K562 (cell line): ENCODE measurements around the gene CIAO2A. TPM values are rescaled to one million over a fixed set of nuclear protein-coding genes. Genes with fewer than 3 reads are reported as not detected.

ENCODE experiments used
- MAFF ChIP-seq: IDR thresholded peaks from 2 replicates; pipeline ENCODE4 v1.6.1; 2012; ENCODE audit warnings: low read length, improper control_type of control experiment
- RBBP5 ChIP-seq: fragments of 200-600 bp; sonication (generic); IDR thresholded peaks from 2 replicates; pipeline ENCODE4 v1.6.1; 2012; ENCODE audit warnings: borderline replicate concordance, mild to moderate bottlenecking, low read length, control low read depth, inconsistent platforms; ENCODE audit not compliant: insufficient read depth, poor library complexity, severe bottlenecking
- ZNF668 ChIP-seq: fragments of 250-450 bp; sonication (Bioruptor Pico); IDR thresholded peaks from 2 replicates; pipeline ENCODE4 v1.8.0; 2022; ENCODE audit warnings: mild to moderate bottlenecking, inconsistent platforms
- polyA plus RNA-seq, 8 experiments: library from polyadenylated mRNA; depleted of rRNA in 4 of 8; stranded (reverse) in 5 of 8; unstranded in 3 of 8; fragments of >200 nt; fragmentation: Nextera tagmentation in 2 of 8; fragmentation: Illumina TruSeq in 1 of 8; extraction: Ambion mirVana in 2 of 8; extraction: Trizol in 1 of 8; gene quantifications; 2 replicates each; pipeline versions ENCODE4 v1.2.1 to v1.2.3, GENCODE V29; 2011 to 2014; ENCODE audit warnings: inconsistent platforms in 1 of 8, missing spikeins in 1 of 8
- total RNA-seq, 7 experiments: library from RNA; depleted of rRNA in 6 of 7; stranded (reverse); fragments of >200 nt in 6 of 7; fragmentation: Illumina TruSeq in 2 of 7; extraction: Trizol in 2 of 7; gene quantifications; 2 replicates each; pipeline versions ENCODE4 v1.2.1 to v1.2.3, GENCODE V29; 2011 to 2021; ENCODE audit warnings: low replicate concordance in 1 of 7
- TF ChIP-seq, protein P1 (sequence below), 2 experiments: fragments of 450-650 bp; formaldehyde crosslinking in 1 of 2; IDR thresholded peaks; 2 replicates each; pipeline versions ENCODE4 v1.4.0 to v1.6.1; 2014 to 2020; ENCODE audit warnings: mild to moderate bottlenecking in 2 of 2, borderline replicate concordance in 1 of 2, low read depth in 1 of 2
- TF ChIP-seq, protein P2 (sequence below): sonication (generic); formaldehyde crosslinking; IDR thresholded peaks from 2 replicates; pipeline ENCODE4 v1.9.0; 2022; ENCODE audit warnings: mild to moderate bottlenecking, missing genetic modification reagents
- TF ChIP-seq, protein P3 (sequence below): fragments of 450-650 bp; formaldehyde crosslinking; IDR thresholded peaks from 2 replicates; pipeline ENCODE4 v1.4.0; 2020; ENCODE audit warnings: mild to moderate bottlenecking, moderate library complexity
- TF ChIP-seq, protein P4 (sequence below): fragments of 250-450 bp; sonication (Bioruptor Pico); IDR thresholded peaks from 2 replicates; pipeline ENCODE4 v1.4.0; 2020; ENCODE audit warnings: mild to moderate bottlenecking, moderate library complexity, borderline replicate concordance
- TF ChIP-seq, protein P5 (sequence below): fragments of 450-650 bp; conservative IDR thresholded peaks from 2 replicates; pipeline ENCODE4 v1.6.1; 2016; ENCODE audit warnings: missing genetic modification characterization, low read depth, mild to moderate bottlenecking, missing compliant biosample characterization, moderate library complexity

The CIAO2A gene
- total and polyA plus RNA-seq, 9 of the 15 experiments (the other 6 are each of a cell fraction or from before 2014, with no cell fraction given): 161 to 429 (median 313) TPM

DNA sequence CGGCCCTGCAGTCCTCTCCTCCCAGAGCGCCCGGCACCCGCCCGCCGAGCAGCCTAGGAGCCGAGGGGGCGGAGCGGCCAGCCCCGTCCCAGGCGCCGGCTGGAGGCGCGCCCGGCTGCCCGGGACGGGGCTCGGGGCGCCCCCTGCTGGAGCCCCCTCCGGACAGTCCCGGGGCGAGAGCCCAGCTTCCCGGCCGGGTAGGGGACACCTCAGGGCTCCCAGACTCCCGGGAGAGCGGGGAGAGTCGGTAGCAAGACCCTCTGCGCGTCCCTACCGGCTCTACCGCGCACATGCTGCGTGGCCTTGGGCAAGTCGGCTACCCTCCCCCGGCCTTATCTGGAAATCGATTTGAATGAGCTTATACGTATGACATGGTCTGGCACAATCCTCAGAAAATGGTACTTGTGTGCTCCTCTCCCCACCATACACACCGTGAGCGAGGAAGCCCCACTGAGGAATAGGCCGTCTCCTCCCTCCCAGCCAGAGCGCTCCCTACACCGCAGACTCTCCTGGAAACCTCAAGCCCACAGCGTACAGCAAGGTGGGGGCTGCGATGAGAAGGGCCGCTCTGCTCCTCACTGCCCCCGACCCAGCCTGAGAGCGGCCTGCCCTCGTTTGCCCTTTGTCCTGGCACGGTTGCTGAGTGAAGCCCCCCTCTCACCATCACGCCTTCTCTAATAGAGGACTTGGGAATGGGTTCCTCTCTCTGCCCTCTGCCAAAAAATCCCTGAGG lies 47.1 kb downstream of the CIAO2A start, which contains the start of gene DAPK2 (continued):
- TF ChIP-seq, protein P1, sequence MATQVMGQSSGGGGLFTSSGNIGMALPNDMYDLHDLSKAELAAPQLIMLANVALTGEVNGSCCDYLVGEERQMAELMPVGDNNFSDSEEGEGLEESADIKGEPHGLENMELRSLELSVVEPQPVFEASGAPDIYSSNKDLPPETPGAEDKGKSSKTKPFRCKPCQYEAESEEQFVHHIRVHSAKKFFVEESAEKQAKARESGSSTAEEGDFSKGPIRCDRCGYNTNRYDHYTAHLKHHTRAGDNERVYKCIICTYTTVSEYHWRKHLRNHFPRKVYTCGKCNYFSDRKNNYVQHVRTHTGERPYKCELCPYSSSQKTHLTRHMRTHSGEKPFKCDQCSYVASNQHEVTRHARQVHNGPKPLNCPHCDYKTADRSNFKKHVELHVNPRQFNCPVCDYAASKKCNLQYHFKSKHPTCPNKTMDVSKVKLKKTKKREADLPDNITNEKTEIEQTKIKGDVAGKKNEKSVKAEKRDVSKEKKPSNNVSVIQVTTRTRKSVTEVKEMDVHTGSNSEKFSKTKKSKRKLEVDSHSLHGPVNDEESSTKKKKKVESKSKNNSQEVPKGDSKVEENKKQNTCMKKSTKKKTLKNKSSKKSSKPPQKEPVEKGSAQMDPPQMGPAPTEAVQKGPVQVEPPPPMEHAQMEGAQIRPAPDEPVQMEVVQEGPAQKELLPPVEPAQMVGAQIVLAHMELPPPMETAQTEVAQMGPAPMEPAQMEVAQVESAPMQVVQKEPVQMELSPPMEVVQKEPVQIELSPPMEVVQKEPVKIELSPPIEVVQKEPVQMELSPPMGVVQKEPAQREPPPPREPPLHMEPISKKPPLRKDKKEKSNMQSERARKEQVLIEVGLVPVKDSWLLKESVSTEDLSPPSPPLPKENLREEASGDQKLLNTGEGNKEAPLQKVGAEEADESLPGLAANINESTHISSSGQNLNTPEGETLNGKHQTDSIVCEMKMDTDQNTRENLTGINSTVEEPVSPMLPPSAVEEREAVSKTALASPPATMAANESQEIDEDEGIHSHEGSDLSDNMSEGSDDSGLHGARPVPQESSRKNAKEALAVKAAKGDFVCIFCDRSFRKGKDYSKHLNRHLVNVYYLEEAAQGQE (IDR thresholded peaks at IDR 0.05; ENCODE audit: borderline replicate concordance): peak; percentile 79
- TF ChIP-seq, protein P1 (CRISPR knock-in tag; IDR thresholded peaks at IDR 0.05; ENCODE audit: low read depth): no peak
- TF ChIP-seq, protein P2, sequence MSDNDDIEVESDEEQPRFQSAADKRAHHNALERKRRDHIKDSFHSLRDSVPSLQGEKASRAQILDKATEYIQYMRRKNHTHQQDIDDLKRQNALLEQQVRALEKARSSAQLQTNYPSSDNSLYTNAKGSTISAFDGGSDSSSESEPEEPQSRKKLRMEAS (CRISPR knock-in tag): no peak
- TF ChIP-seq ZNF668 (CRISPR knock-in tag) (no peak), MAFF (no peak), RBBP5 (peak; percentile 42)
- TF ChIP-seq, protein P3, sequence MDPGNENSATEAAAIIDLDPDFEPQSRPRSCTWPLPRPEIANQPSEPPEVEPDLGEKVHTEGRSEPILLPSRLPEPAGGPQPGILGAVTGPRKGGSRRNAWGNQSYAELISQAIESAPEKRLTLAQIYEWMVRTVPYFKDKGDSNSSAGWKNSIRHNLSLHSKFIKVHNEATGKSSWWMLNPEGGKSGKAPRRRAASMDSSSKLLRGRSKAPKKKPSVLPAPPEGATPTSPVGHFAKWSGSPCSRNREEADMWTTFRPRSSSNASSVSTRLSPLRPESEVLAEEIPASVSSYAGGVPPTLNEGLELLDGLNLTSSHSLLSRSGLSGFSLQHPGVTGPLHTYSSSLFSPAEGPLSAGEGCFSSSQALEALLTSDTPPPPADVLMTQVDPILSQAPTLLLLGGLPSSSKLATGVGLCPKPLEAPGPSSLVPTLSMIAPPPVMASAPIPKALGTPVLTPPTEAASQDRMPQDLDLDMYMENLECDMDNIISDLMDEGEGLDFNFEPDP (CRISPR knock-in tag): no peak
- TF ChIP-seq, protein P4, sequence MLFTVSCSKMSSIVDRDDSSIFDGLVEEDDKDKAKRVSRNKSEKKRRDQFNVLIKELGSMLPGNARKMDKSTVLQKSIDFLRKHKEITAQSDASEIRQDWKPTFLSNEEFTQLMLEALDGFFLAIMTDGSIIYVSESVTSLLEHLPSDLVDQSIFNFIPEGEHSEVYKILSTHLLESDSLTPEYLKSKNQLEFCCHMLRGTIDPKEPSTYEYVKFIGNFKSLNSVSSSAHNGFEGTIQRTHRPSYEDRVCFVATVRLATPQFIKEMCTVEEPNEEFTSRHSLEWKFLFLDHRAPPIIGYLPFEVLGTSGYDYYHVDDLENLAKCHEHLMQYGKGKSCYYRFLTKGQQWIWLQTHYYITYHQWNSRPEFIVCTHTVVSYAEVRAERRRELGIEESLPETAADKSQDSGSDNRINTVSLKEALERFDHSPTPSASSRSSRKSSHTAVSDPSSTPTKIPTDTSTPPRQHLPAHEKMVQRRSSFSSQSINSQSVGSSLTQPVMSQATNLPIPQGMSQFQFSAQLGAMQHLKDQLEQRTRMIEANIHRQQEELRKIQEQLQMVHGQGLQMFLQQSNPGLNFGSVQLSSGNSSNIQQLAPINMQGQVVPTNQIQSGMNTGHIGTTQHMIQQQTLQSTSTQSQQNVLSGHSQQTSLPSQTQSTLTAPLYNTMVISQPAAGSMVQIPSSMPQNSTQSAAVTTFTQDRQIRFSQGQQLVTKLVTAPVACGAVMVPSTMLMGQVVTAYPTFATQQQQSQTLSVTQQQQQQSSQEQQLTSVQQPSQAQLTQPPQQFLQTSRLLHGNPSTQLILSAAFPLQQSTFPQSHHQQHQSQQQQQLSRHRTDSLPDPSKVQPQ (CRISPR knock-in tag): no peak
- TF ChIP-seq, protein P5, sequence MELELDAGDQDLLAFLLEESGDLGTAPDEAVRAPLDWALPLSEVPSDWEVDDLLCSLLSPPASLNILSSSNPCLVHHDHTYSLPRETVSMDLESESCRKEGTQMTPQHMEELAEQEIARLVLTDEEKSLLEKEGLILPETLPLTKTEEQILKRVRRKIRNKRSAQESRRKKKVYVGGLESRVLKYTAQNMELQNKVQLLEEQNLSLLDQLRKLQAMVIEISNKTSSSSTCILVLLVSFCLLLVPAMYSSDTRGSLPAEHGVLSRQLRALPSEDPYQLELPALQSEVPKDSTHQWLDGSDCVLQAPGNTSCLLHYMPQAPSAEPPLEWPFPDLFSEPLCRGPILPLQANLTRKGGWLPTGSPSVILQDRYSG (tag): no peak
